ENCODE measurements around the gene MTURN. TPM values are rescaled to one million over a fixed set of nuclear protein-coding genes. Genes with fewer than 3 reads are reported as not detected.

MTURN gene
- polyA plus RNA-seq, 3 donors: 5.9 to 7.9 (median 7.5) TPM

GRCh38 chr7:30116771-30117170 lies 18.0 kb upstream of the MTURN start:
- Histone ChIP-seq H4K20me1 (ENCODE audit: insufficient read depth, low read length) (no peaks in the 10 kb centered on the region), H3K4me2 (replicated peaks; ENCODE audit: extremely low read depth, low read length, poor library complexity, severe bottlenecking) (no peak overlapping the region), H3K9ac (ENCODE audit: insufficient read depth, low read length, poor library complexity, severe bottlenecking) (no peak overlapping the region), H3K4me1 (ENCODE audit: control insufficient read depth in 1 of 2, insufficient read depth in 2 of 2, low read length in 2 of 2) (no peaks in the 10 kb centered on the region), H3K27ac (ENCODE audit: low read depth in 1 of 2, low read length in 2 of 2) (no peak overlapping the region), H3K36me3 (replicated peaks in 1 of 2; ENCODE audit: control insufficient read depth in 1 of 2, insufficient read depth in 2 of 2, low read length in 2 of 2) (no peaks in the 10 kb centered on the region), H3K27me3 (ENCODE audit: control insufficient read depth in 2 of 2, insufficient read depth in 2 of 2, low read length in 2 of 2) (no peaks in the 10 kb centered on the region), H2AFZ (ENCODE audit: insufficient read depth, low read depth, low read length, poor library complexity, severe bottlenecking) (no peak overlapping the region), H3K9me3 (replicated peaks in 1 of 2; ENCODE audit: control insufficient read depth in 1 of 2, insufficient read depth in 1 of 2, low read length in 2 of 2) (peaks cover 8 to 16% of the 10 kb centered on the region in 2 donors), H3K4me3 (replicated peaks in 1 of 3; ENCODE audit: low read depth in 2 of 3, low read length in 3 of 3) (no peak overlapping the region), H3K79me2 (ENCODE audit: insufficient read depth, low read length) (no peaks in the 10 kb centered on the region)
- peaks cover 4% of the 10 kb centered on the region for H3K4me1 Mint-ChIP-seq
- WGBS (ENCODE audit: insufficient coverage): 94% methylated on average over 4 of the region's 6 CpGs
- H3K9me3 Mint-ChIP-seq: peaks cover 8 to 15% (median 13%) of the 10 kb centered on the region in 7 donors
- intact Hi-C loops (cut with micrococcal nuclease): no loop called here
- H3K27me3 Mint-ChIP-seq (ENCODE audit: low read depth in 3 of 3): no peaks in the 10 kb centered on the region
- no peak overlapping the region for H3K4me3 Mint-ChIP-seq
- H3K36me3 Mint-ChIP-seq: peaks cover 0 to 2% of the 10 kb centered on the region in 2 donors
- no peak for TF ChIP-seq CTCF (IDR thresholded peaks at IDR 0.05)
- DNase-seq: no peak
- H3K27ac Mint-ChIP-seq: no peak overlapping the region

GRCh38 chr7:30117896-30118295 lies 16.9 kb upstream of the MTURN start:
- Histone ChIP-seq H3K4me2 (replicated peaks; ENCODE audit: extremely low read depth, low read length, poor library complexity, severe bottlenecking) (no peak overlapping the region), H3K27ac (ENCODE audit: low read depth in 1 of 2, low read length in 2 of 2) (no peak overlapping the region), H3K79me2 (ENCODE audit: insufficient read depth, low read length) (no peaks in the 10 kb centered on the region), H4K20me1 (ENCODE audit: insufficient read depth, low read length) (no peaks in the 10 kb centered on the region), H3K4me3 (replicated peaks in 1 of 3; ENCODE audit: low read depth in 2 of 3, low read length in 3 of 3) (no peak overlapping the region), H3K4me1 (ENCODE audit: control insufficient read depth in 1 of 2, insufficient read depth in 2 of 2, low read length in 2 of 2) (no peaks in the 10 kb centered on the region), H2AFZ (ENCODE audit: insufficient read depth, low read depth, low read length, poor library complexity, severe bottlenecking) (no peak overlapping the region), H3K36me3 (replicated peaks in 1 of 2; ENCODE audit: control insufficient read depth in 1 of 2, insufficient read depth in 2 of 2, low read length in 2 of 2) (no peaks in the 10 kb centered on the region), H3K9ac (ENCODE audit: insufficient read depth, low read length, poor library complexity, severe bottlenecking) (no peak overlapping the region), H3K27me3 (ENCODE audit: control insufficient read depth in 2 of 2, insufficient read depth in 2 of 2, low read length in 2 of 2) (no peaks in the 10 kb centered on the region), H3K9me3 (replicated peaks in 1 of 2; ENCODE audit: control insufficient read depth in 1 of 2, insufficient read depth in 1 of 2, low read length in 2 of 2) (peaks cover 4 to 13% of the 10 kb centered on the region in 2 donors)
- no peak overlapping the region for H3K27ac Mint-ChIP-seq
- peaks cover 4% of the 10 kb centered on the region for H3K4me1 Mint-ChIP-seq
- no peak for TF ChIP-seq CTCF (IDR thresholded peaks at IDR 0.05)
- intact Hi-C loops (cut with micrococcal nuclease): no loop called here
- no peaks in the 10 kb centered on the region for H3K27me3 Mint-ChIP-seq (ENCODE audit: low read depth in 3 of 3)
- H3K36me3 Mint-ChIP-seq: peaks cover 0 to 2% of the 10 kb centered on the region in 2 donors
- H3K9me3 Mint-ChIP-seq: peaks cover 7 to 13% (median 9%) of the 10 kb centered on the region in 7 donors
- no peak for DNase-seq
- 96% methylated on average over 4 of the region's 4 CpGs for WGBS (ENCODE audit: insufficient coverage)
- H3K4me3 Mint-ChIP-seq: no peak overlapping the region

All from CD14-positive monocyte (primary cell).